ENCODE data around the gene KCNAB1. TPM values are rescaled to one million over a fixed set of nuclear protein-coding genes. Genes with fewer than 3 reads are reported as not detected.

The KCNAB1 gene
- total and polyA plus RNA-seq, 4 experiments from 2014 or later: 0.40 to 0.58 TPM; not detected in 2

DNA sequence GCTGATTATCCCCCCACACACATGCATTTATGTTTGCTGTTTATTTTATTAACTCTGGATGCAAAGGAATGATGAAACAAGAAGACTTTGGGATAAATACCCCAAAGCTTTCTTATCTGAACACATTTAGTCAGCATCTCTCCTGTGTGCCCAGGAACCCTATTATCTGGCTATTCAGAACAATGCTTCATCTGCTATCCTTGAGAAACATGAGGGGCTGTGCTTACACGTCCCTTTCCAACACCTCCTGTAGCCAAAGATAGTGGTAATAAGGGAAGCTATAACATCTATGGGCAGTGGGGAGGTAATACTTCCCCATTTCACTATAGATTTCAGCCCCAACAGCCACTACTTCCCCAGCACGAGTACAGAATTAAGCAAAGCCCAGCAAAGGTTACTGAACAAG lies 339.8 kb downstream of the KCNAB1 start:
- ChIA-PET CTCF (ENCODE audit: partially characterized antibody) (no interaction called here), POLR2A (ENCODE audit: partially characterized antibody) (interaction anchor here (0.7 kb wide), 1 partner anchor 56 kb away, joined by 3 read pairs; no protein-coding TSS in a partner anchor)
- Mint-ChIP-seq H3K4me1 (no peaks in the 10 kb centered on the region), H3K27me3 (peaks cover 2 to 8% of the 10 kb centered on the region in 2 donors), H3K27ac (no peak overlapping the region), H3K4me3 (no peak overlapping the region), H3K36me3 (no peaks in the 10 kb centered on the region), H3K9me3 (no peaks in the 10 kb centered on the region)
- H3K27me3 ChIP-seq (ENCODE audit: insufficient read depth, low read length): peaks cover 6% of the 10 kb centered on the region
- intact Hi-C loops (cut with micrococcal nuclease): no loop called here
- no peak overlapping the region for H3K27ac ChIP-seq (ENCODE audit: low read depth, low read length)
- H3K9me3 ChIP-seq (ENCODE audit: control insufficient read depth in 1 of 2, low read length in 2 of 2): no peaks in the 10 kb centered on the region
- H3K4me3 ChIP-seq (ENCODE audit: low read length in 2 of 2): no peak overlapping the region
- H3K4me1 ChIP-seq (ENCODE audit: insufficient read depth, low read length): no peaks in the 10 kb centered on the region
- no peaks in the 10 kb centered on the region for H3K36me3 ChIP-seq (ENCODE audit: insufficient read depth, low read length)
- DNase-seq: no peak

DNA sequence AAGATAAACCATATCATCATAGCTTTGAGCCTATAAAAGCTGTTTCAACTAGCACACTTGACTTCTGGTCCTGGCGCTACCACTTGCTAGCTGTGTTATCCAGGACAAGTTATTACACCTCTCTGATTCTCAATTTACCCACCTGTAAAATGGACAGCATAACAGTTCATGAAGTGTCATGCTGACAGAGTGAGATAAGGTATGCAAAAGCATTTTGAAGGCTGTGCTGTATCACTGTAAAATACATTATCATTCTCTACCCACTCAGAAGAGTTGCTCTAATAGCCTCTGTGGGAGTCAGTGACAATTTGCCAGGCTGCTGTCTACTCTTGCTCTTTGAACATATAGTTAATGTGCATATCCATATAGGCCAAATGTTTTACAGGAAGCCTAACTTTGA lies 341.5 kb downstream of the KCNAB1 start:
- Histone ChIP-seq H3K27me3 (ENCODE audit: insufficient read depth, low read length) (peaks cover 6% of the 10 kb centered on the region), H3K27ac (ENCODE audit: low read depth, low read length) (no peak overlapping the region), H3K9me3 (ENCODE audit: control insufficient read depth in 1 of 2, low read length in 2 of 2) (no peaks in the 10 kb centered on the region), H3K4me3 (ENCODE audit: low read length in 2 of 2) (no peak overlapping the region), H3K36me3 (ENCODE audit: insufficient read depth, low read length) (no peaks in the 10 kb centered on the region), H3K4me1 (ENCODE audit: insufficient read depth, low read length) (no peaks in the 10 kb centered on the region)
- H3K4me1 Mint-ChIP-seq: no peaks in the 10 kb centered on the region
- H3K9me3 Mint-ChIP-seq: no peaks in the 10 kb centered on the region
- H3K27me3 Mint-ChIP-seq: peaks cover 3 to 12% of the 10 kb centered on the region in 2 donors
- H3K36me3 Mint-ChIP-seq: no peaks in the 10 kb centered on the region
- intact Hi-C loops (cut with micrococcal nuclease): no loop called here
- no peak overlapping the region for H3K4me3 Mint-ChIP-seq
- DNase-seq: no peak
- H3K27ac Mint-ChIP-seq: no peak overlapping the region
- POLR2A ChIA-PET (ENCODE audit: partially characterized antibody): no interaction called here
- CTCF ChIA-PET (ENCODE audit: partially characterized antibody): no interaction called here

DNA sequence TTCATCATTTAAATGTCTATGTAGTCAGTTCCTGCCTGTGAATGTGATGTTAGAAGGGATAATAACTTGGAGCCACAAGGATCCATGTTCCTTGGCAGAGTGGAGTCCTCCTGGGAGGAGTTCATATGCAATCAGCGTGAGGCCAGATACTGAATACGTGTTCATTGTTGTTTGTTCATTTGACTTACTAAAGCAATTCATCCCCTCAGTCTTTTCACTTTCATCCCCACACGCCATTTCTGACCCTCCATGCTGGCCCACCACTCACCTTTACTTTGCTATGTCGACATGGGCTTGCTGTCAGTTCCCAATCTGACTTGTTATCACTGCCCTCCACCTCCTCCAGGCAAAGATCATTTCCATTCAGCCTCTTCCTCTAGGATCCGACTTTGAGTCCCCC lies 342.7 kb downstream of the KCNAB1 start:
- no peaks in the 10 kb centered on the region for H3K4me1 ChIP-seq (ENCODE audit: insufficient read depth, low read length)
- H3K36me3 Mint-ChIP-seq: no peaks in the 10 kb centered on the region
- DNase-seq: no peak
- intact Hi-C loops (cut with micrococcal nuclease): no loop called here
- H3K27me3 ChIP-seq (ENCODE audit: insufficient read depth, low read length): peaks cover 6% of the 10 kb centered on the region
- ChIA-PET POLR2A (ENCODE audit: partially characterized antibody) (no interaction called here), CTCF (ENCODE audit: partially characterized antibody) (no interaction called here)
- no peaks in the 10 kb centered on the region for H3K36me3 ChIP-seq (ENCODE audit: insufficient read depth, low read length)
- no peaks in the 10 kb centered on the region for H3K4me1 Mint-ChIP-seq
- H3K4me3 Mint-ChIP-seq: no peak overlapping the region
- H3K27ac Mint-ChIP-seq: no peak overlapping the region
- H3K9me3 ChIP-seq (ENCODE audit: control insufficient read depth in 1 of 2, low read length in 2 of 2): no peaks in the 10 kb centered on the region
- no peak overlapping the region for H3K27ac ChIP-seq (ENCODE audit: low read depth, low read length)
- no peak overlapping the region for H3K4me3 ChIP-seq (ENCODE audit: low read length in 2 of 2)
- no peaks in the 10 kb centered on the region for H3K9me3 Mint-ChIP-seq
- peaks cover 3 to 16% of the 10 kb centered on the region in 2 donors for H3K27me3 Mint-ChIP-seq

DNA sequence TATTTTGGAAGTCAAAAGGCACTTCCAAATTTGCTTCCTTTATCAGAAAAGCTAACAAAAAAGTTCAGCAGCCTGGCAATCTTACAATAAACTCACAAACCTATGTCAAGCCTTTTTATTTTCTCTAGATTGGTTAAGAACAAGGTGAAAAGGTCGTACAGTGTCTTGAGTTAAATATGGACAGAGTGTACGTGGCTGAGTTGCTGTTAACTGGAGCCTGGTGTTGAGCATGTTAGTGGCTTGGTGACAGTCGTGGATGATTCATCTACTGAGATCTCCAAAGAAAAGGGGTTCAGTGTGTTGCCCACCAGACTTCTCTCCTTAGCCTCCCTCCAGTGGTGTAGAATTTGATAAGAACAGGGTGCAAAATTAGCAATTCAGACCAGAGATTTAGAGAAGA lies 344.8 kb downstream of the KCNAB1 start:
- intact Hi-C loops (cut with micrococcal nuclease): no loop called here
- Mint-ChIP-seq H3K27ac (no peak overlapping the region), H3K4me3 (no peak overlapping the region), H3K27me3 (peaks cover 3 to 14% of the 10 kb centered on the region in 2 donors), H3K9me3 (no peaks in the 10 kb centered on the region), H3K4me1 (no peaks in the 10 kb centered on the region), H3K36me3 (no peaks in the 10 kb centered on the region)
- H3K27me3 ChIP-seq (ENCODE audit: insufficient read depth, low read length): peaks cover 6% of the 10 kb centered on the region
- H3K36me3 ChIP-seq (ENCODE audit: insufficient read depth, low read length): no peaks in the 10 kb centered on the region
- no peak overlapping the region for H3K27ac ChIP-seq (ENCODE audit: low read depth, low read length)
- H3K4me1 ChIP-seq (ENCODE audit: insufficient read depth, low read length): no peaks in the 10 kb centered on the region
- ChIA-PET POLR2A (ENCODE audit: partially characterized antibody) (interaction anchor here (1.2 to 1.3 kb wide), 2 partner anchors 18 to 45 kb away, joined by 4 read pairs; no protein-coding TSS in a partner anchor), CTCF (ENCODE audit: partially characterized antibody) (interaction anchor here (1.0 to 1.5 kb wide), 2 partner anchors 10 to 666 kb away, joined by 3 to 4 read pairs; no protein-coding TSS in a partner anchor)
- DNase-seq: no peak
- no peak overlapping the region for H3K4me3 ChIP-seq (ENCODE audit: low read length in 2 of 2)
- no peaks in the 10 kb centered on the region for H3K9me3 ChIP-seq (ENCODE audit: control insufficient read depth in 1 of 2, low read length in 2 of 2)

DNA sequence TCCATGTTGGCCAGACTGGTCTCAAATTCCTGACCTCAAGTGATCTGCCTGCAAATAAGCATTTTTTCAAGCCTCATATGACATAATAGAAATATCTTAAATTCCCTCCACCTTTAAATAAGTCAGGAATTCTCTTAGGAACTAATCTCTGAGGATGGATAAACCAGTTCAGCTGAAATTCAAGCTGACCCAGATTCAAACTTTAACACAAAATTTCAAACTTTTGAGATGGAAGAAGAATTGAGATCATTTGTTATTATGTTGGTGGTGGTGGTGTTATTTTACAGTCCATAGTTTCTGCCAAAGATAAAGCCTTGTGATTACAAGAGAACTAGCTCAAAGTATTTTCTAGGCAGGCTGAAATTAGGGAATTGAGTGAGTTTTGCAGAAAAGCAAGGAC lies 349.1 kb downstream of the KCNAB1 start:
- H3K4me3 ChIP-seq (ENCODE audit: low read length in 2 of 2): no peak overlapping the region
- H3K4me3 Mint-ChIP-seq: no peak overlapping the region
- H3K36me3 ChIP-seq (ENCODE audit: insufficient read depth, low read length): no peaks in the 10 kb centered on the region
- H3K9me3 Mint-ChIP-seq: no peaks in the 10 kb centered on the region
- no peaks in the 10 kb centered on the region for H3K36me3 Mint-ChIP-seq
- no peak overlapping the region for H3K27ac Mint-ChIP-seq
- intact Hi-C loops (cut with micrococcal nuclease): no loop called here
- no peaks in the 10 kb centered on the region for H3K4me1 ChIP-seq (ENCODE audit: insufficient read depth, low read length)
- H3K27me3 ChIP-seq (ENCODE audit: insufficient read depth, low read length): no peaks in the 10 kb centered on the region
- peaks cover 5 to 12% of the 10 kb centered on the region in 2 donors for H3K27me3 Mint-ChIP-seq
- H3K9me3 ChIP-seq (ENCODE audit: control insufficient read depth in 1 of 2, low read length in 2 of 2): no peaks in the 10 kb centered on the region
- no peak for DNase-seq
- H3K4me1 Mint-ChIP-seq: no peaks in the 10 kb centered on the region
- no peak overlapping the region for H3K27ac ChIP-seq (ENCODE audit: low read depth, low read length)
- POLR2A ChIA-PET (ENCODE audit: partially characterized antibody): interaction anchor here (2.8 kb wide), 1 partner anchor 15 kb away, joined by 11 read pairs; no protein-coding TSS in a partner anchor
- CTCF ChIA-PET (ENCODE audit: partially characterized antibody): interaction anchor here (1.1 to 9.1 kb wide), 4 partner anchors 12 to 40 kb away, joined by 4 to 155 read pairs (median 15); no protein-coding TSS in a partner anchor

DNA sequence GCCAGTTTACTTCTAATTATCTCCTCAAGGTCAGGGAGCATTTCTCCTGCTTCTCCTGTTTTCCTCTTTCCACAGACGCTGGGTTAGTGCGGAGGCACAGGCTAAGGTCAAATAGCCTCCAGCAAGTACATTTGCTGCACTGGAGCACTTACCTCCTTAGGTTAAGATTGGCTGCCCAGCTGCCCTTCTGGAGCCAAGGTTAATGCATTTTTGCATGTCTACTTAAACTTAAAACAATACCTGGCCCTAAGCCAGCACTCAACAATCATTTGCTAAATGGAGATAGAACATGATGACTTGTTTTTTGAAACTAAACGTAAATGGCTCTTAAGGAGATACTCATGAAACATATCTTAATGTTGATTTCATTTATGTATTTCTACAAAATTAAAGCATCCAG lies 351.1 kb downstream of the KCNAB1 start:
- intact Hi-C loops (cut with micrococcal nuclease): no loop called here
- CTCF ChIA-PET (ENCODE audit: partially characterized antibody): interaction anchor here (1.9 to 9.1 kb wide), 2 partner anchors 32 to 39 kb away, joined by 5 to 155 read pairs; no protein-coding TSS in a partner anchor
- Histone ChIP-seq H3K4me1 (ENCODE audit: insufficient read depth, low read length) (no peaks in the 10 kb centered on the region), H3K27ac (ENCODE audit: low read depth, low read length) (no peak overlapping the region), H3K4me3 (ENCODE audit: low read length in 2 of 2) (no peak overlapping the region), H3K9me3 (ENCODE audit: control insufficient read depth in 1 of 2, low read length in 2 of 2) (no peaks in the 10 kb centered on the region), H3K36me3 (ENCODE audit: insufficient read depth, low read length) (no peaks in the 10 kb centered on the region), H3K27me3 (ENCODE audit: insufficient read depth, low read length) (no peaks in the 10 kb centered on the region)
- H3K4me1 Mint-ChIP-seq: peaks cover 0 to 1% (median 0%) of the 10 kb centered on the region in 4 donors
- no peak for DNase-seq
- peaks cover 4 to 12% of the 10 kb centered on the region in 2 donors for H3K27me3 Mint-ChIP-seq
- no peak overlapping the region for H3K4me3 Mint-ChIP-seq
- no peaks in the 10 kb centered on the region for H3K36me3 Mint-ChIP-seq
- POLR2A ChIA-PET (ENCODE audit: partially characterized antibody): interaction anchor here (1.4 kb wide), 1 partner anchor 39 kb away, joined by 3 read pairs; no protein-coding TSS in a partner anchor
- H3K27ac Mint-ChIP-seq: no peak overlapping the region
- H3K9me3 Mint-ChIP-seq: no peaks in the 10 kb centered on the region

DNA sequence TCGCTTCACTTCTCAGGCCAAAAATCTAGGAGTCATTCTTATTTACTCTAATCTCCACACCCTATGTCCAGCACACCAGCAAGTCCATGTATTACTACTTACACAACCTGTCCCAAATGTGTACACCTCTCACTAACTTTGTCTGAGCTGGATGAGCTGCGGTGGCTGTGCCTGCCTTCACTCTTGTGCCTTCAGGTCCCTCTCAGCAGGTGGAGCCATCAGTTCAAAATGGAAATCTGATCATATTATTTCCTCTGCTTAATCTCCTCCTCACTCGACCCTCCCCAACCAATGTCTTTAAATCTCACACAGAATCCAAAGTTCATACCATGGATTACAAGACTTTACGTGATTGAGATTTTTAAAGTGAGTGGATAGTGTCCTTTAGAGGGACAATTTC lies 351.8 kb downstream of the KCNAB1 start:
- Histone ChIP-seq H3K27ac (ENCODE audit: low read depth, low read length) (no peak overlapping the region), H3K36me3 (ENCODE audit: insufficient read depth, low read length) (no peaks in the 10 kb centered on the region), H3K4me1 (ENCODE audit: insufficient read depth, low read length) (no peaks in the 10 kb centered on the region), H3K9me3 (ENCODE audit: control insufficient read depth in 1 of 2, low read length in 2 of 2) (no peaks in the 10 kb centered on the region), H3K4me3 (ENCODE audit: low read length in 2 of 2) (no peak overlapping the region), H3K27me3 (ENCODE audit: insufficient read depth, low read length) (no peaks in the 10 kb centered on the region)
- H3K27me3 Mint-ChIP-seq: peaks cover 4 to 12% of the 10 kb centered on the region in 2 donors
- H3K4me3 Mint-ChIP-seq: no peak overlapping the region
- H3K36me3 Mint-ChIP-seq: no peaks in the 10 kb centered on the region
- ChIA-PET POLR2A (ENCODE audit: partially characterized antibody) (interaction anchor here (1.4 kb wide), 1 partner anchor 38 kb away, joined by 3 read pairs; no protein-coding TSS in a partner anchor), CTCF (ENCODE audit: partially characterized antibody) (interaction anchor here (0.8 to 9.1 kb wide), 3 partner anchors 31 to 320 kb away, joined by 3 to 155 read pairs (median 5); no protein-coding TSS in a partner anchor)
- H3K4me1 Mint-ChIP-seq: peaks cover 0 to 1% (median 0%) of the 10 kb centered on the region in 4 donors
- DNase-seq: peak in 1 of 5 donors; percentile 9
- intact Hi-C loops (cut with micrococcal nuclease): loop anchor here (1.0 kb wide), 2 partner anchors 37 to 69 kb away; no protein-coding TSS in a partner anchor
- no peak overlapping the region for H3K27ac Mint-ChIP-seq
- no peaks in the 10 kb centered on the region for H3K9me3 Mint-ChIP-seq

Measured in CD4-positive, alpha-beta memory T cell (primary cell).